ENCODE measurements around the gene ARGLU1.

DNA sequence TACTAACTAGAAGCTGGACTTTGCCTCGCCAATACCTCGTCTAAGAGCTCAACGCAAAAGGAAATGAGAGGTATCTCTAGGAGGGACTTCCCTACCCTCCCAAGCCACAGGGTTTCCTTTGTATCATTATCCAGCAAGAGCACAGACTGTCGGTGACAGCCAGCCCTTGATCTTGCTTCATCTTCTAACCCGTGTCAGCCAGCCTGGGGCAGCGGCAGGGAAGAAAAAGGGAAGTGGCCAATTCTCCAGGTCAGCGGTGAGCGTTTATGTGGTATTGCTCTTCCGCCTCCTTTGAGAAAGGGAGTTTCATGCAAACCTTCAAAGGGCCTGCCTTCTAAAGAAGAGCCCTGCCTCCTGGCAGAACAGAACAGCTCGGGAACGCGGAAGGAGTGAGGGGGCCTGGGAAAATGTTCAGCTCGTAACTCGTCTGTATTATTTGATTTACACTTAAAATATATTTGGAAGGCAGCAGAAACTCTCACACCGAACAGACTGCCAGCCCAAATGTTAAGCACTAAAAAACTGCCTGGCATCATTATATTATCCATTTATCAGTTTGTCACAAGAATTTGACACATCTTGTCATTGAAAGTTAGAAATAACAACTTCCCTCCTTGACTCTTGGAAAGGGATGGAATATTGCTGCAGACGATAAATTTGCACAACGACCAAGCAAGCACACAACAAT is 74.3 kb downstream of the ARGLU1 start:
- TF ChIP-seq, protein P1, sequence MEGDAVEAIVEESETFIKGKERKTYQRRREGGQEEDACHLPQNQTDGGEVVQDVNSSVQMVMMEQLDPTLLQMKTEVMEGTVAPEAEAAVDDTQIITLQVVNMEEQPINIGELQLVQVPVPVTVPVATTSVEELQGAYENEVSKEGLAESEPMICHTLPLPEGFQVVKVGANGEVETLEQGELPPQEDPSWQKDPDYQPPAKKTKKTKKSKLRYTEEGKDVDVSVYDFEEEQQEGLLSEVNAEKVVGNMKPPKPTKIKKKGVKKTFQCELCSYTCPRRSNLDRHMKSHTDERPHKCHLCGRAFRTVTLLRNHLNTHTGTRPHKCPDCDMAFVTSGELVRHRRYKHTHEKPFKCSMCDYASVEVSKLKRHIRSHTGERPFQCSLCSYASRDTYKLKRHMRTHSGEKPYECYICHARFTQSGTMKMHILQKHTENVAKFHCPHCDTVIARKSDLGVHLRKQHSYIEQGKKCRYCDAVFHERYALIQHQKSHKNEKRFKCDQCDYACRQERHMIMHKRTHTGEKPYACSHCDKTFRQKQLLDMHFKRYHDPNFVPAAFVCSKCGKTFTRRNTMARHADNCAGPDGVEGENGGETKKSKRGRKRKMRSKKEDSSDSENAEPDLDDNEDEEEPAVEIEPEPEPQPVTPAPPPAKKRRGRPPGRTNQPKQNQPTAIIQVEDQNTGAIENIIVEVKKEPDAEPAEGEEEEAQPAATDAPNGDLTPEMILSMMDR (IDR thresholded peaks at IDR 0.05; ENCODE audit: borderline replicate concordance, extremely low read depth, low read length, poor library complexity, severe bottlenecking), result no peak
- TF ChIP-seq EZH2 (IDR thresholded peaks at IDR 0.05; ENCODE audit: borderline replicate concordance, low read depth, low read length, severe bottlenecking), result no peak

Data from DND-41 (cell line).